ENCODE measurements around the gene TAS2R14.

TAS2R14 gene

DNA sequence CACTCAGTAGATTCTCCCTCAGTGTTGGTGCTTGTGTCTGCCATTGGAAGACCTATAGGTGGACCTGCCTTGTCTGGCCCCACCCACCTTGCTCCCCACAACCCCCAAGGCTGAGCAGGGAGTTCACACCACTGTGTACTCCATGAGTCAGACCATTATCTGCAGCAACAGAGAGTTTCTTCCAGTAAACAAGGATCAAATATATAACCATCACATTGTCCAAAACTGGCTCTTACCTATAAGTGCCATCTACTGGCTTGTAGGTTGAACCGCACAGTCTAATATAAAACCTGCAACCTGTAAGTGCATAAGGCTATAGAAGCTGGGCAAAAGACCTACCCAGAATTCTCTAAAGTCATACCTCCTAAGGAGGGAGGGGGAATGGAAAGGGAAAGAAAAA, 37.6 kb downstream of the TAS2R14 start:
- no peak overlapping the region for H3K27ac ChIP-seq (ENCODE audit: low read length)
- H3K4me2 ChIP-seq (ENCODE audit: insufficient read depth, low read length), result no peak overlapping the region
- TF ChIP-seq, protein P1, sequence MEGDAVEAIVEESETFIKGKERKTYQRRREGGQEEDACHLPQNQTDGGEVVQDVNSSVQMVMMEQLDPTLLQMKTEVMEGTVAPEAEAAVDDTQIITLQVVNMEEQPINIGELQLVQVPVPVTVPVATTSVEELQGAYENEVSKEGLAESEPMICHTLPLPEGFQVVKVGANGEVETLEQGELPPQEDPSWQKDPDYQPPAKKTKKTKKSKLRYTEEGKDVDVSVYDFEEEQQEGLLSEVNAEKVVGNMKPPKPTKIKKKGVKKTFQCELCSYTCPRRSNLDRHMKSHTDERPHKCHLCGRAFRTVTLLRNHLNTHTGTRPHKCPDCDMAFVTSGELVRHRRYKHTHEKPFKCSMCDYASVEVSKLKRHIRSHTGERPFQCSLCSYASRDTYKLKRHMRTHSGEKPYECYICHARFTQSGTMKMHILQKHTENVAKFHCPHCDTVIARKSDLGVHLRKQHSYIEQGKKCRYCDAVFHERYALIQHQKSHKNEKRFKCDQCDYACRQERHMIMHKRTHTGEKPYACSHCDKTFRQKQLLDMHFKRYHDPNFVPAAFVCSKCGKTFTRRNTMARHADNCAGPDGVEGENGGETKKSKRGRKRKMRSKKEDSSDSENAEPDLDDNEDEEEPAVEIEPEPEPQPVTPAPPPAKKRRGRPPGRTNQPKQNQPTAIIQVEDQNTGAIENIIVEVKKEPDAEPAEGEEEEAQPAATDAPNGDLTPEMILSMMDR (IDR thresholded peaks at IDR 0.05; ENCODE audit: borderline replicate concordance, extremely low read depth, low read length, poor library complexity, severe bottlenecking), result peak; percentile 11
- TF ChIP-seq EZH2 (IDR thresholded peaks at IDR 0.05; ENCODE audit: borderline replicate concordance, low read depth, low read length, severe bottlenecking), result no peak
- DNase-seq (no peak), ATAC-seq (ENCODE audit: insufficient read depth, low read depth) (no peak)
- H3K9me3 ChIP-seq (ENCODE audit: insufficient read depth, low read length, severe bottlenecking), result peaks cover 26% of the 10 kb centered on the region
- H3K36me3 ChIP-seq (ENCODE audit: insufficient read depth, low read length), result peaks cover 13% of the 10 kb centered on the region; the same call in 1 of the 2 replicates
- no peak overlapping the region for H3K9ac ChIP-seq (ENCODE audit: low read depth, low read length)
- H4K20me1 ChIP-seq (ENCODE audit: insufficient read depth, low read length), result no peaks in the 10 kb centered on the region
- H3K4me1 ChIP-seq (ENCODE audit: insufficient read depth, low read length), result no peaks in the 10 kb centered on the region
- no peak overlapping the region for H3K4me3 ChIP-seq (ENCODE audit: low read depth in 1 of 2, low read length in 2 of 2)
- H3K79me2 ChIP-seq (ENCODE audit: insufficient read depth, low read length), result no peaks in the 10 kb centered on the region; the same call in 1 of the 2 replicates
- no peak overlapping the region for H2AFZ ChIP-seq (ENCODE audit: low read depth, low read length)
- H3K27me3 ChIP-seq (ENCODE audit: insufficient read depth, low read length, poor library complexity), result no peaks in the 10 kb centered on the region

DNA sequence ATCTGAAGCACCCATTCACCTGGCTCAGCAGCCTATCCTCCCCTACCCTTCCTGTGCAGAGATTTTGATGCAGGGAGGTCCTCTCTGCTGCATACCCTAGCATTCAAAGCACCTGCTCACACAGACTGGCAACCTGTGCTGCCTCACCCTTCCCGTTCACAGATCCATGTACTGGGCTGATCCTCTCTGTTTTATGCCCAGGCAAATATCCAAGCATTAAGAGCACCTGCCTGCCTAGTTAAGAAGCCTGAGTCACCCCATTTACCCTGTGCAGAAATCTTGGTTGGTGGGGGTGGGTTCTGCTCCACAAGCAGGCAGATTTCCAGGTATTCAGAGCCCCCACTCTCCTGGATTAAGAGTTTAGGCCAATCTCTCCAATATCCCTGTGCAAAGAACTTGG, 38.1 kb downstream of the TAS2R14 start:
- ATAC-seq (ENCODE audit: insufficient read depth, low read depth) (no peak), DNase-seq (no peak)
- peaks cover 13% of the 10 kb centered on the region; the same call in 1 of the 2 replicates for H3K36me3 ChIP-seq (ENCODE audit: insufficient read depth, low read length)
- H2AFZ ChIP-seq (ENCODE audit: low read depth, low read length), result no peak overlapping the region
- no peak overlapping the region for H3K27ac ChIP-seq (ENCODE audit: low read length)
- TF ChIP-seq EZH2 (IDR thresholded peaks at IDR 0.05; ENCODE audit: borderline replicate concordance, low read depth, low read length, severe bottlenecking), result no peak
- no peak overlapping the region for H3K4me2 ChIP-seq (ENCODE audit: insufficient read depth, low read length)
- H3K79me2 ChIP-seq (ENCODE audit: insufficient read depth, low read length), result no peaks in the 10 kb centered on the region; the same call in 1 of the 2 replicates
- H3K9ac ChIP-seq (ENCODE audit: low read depth, low read length), result no peak overlapping the region
- no peaks in the 10 kb centered on the region for H3K4me1 ChIP-seq (ENCODE audit: insufficient read depth, low read length)
- no peaks in the 10 kb centered on the region for H3K27me3 ChIP-seq (ENCODE audit: insufficient read depth, low read length, poor library complexity)
- H3K9me3 ChIP-seq (ENCODE audit: insufficient read depth, low read length, severe bottlenecking), result peaks cover 26% of the 10 kb centered on the region
- H3K4me3 ChIP-seq (ENCODE audit: low read depth in 1 of 2, low read length in 2 of 2), result no peak overlapping the region
- H4K20me1 ChIP-seq (ENCODE audit: insufficient read depth, low read length), result no peaks in the 10 kb centered on the region

DNA sequence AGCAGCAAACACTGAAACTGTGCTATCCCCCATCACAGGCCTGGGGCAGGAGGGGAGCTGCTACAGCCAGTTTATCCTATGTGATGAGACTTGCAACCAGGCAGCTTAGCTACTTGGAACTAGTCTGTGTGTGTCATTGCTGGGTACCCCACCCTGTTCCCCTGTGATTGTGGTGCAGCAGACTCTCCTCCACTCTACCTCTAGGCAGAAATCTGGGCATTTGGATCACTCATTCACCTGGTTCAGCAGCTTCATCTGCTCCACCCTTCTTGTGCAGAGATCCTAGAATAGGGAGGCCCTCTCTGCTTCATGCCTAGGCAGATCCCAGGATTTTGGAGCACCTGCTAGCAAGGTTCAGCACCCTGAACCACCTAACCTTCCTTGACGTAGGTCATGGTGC, 38.5 kb downstream of the TAS2R14 start:
- DNase-seq (no peak), ATAC-seq (ENCODE audit: insufficient read depth, low read depth) (no peak)
- Histone ChIP-seq H3K4me3 (ENCODE audit: low read depth in 1 of 2, low read length in 2 of 2) (no peak overlapping the region), H3K27me3 (ENCODE audit: insufficient read depth, low read length, poor library complexity) (no peaks in the 10 kb centered on the region), H3K36me3 (ENCODE audit: insufficient read depth, low read length) (peaks cover 13% of the 10 kb centered on the region; the same call in 1 of the 2 replicates), H3K4me1 (ENCODE audit: insufficient read depth, low read length) (no peaks in the 10 kb centered on the region), H3K9me3 (ENCODE audit: insufficient read depth, low read length, severe bottlenecking) (peaks cover 26% of the 10 kb centered on the region), H3K4me2 (ENCODE audit: insufficient read depth, low read length) (no peak overlapping the region), H3K9ac (ENCODE audit: low read depth, low read length) (no peak overlapping the region), H2AFZ (ENCODE audit: low read depth, low read length) (no peak overlapping the region), H3K79me2 (ENCODE audit: insufficient read depth, low read length) (no peaks in the 10 kb centered on the region; the same call in 1 of the 2 replicates), H4K20me1 (ENCODE audit: insufficient read depth, low read length) (no peaks in the 10 kb centered on the region), H3K27ac (ENCODE audit: low read length) (no peak overlapping the region)
- no peak for TF ChIP-seq EZH2 (IDR thresholded peaks at IDR 0.05; ENCODE audit: borderline replicate concordance, low read depth, low read length, severe bottlenecking)

DNA sequence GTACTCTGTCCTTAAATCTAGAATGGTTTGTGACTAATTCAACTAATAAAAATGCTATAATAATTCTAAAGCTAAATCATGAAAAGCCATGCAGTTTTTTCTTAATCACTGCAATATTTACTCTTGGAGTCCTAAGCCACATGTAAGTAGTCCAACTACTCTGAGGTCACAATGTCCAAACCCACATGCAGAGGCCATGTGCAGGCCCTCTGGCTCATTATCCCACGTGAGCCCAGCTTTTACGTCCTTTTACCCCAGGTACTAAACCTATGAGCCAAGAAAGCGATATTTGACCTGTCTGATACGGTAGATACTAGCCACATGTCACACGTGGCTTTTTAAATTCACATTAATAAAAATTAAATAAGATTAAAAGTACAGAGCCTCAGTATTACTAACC, 42.2 kb downstream of the TAS2R14 start:
- H3K4me3 ChIP-seq (ENCODE audit: low read depth in 1 of 2, low read length in 2 of 2), result no peak overlapping the region
- peaks cover 10% of the 10 kb centered on the region; the same call in 1 of the 2 replicates for H3K36me3 ChIP-seq (ENCODE audit: insufficient read depth, low read length)
- no peaks in the 10 kb centered on the region for H4K20me1 ChIP-seq (ENCODE audit: insufficient read depth, low read length)
- no peaks in the 10 kb centered on the region for H3K79me2 ChIP-seq (ENCODE audit: insufficient read depth, low read length)
- no peak overlapping the region for H3K27ac ChIP-seq (ENCODE audit: low read length)
- no peaks in the 10 kb centered on the region for H3K9me3 ChIP-seq (ENCODE audit: insufficient read depth, low read length, severe bottlenecking)
- ATAC-seq (ENCODE audit: insufficient read depth, low read depth), result no peak
- H2AFZ ChIP-seq (ENCODE audit: low read depth, low read length), result no peak overlapping the region
- no peaks in the 10 kb centered on the region for H3K27me3 ChIP-seq (ENCODE audit: insufficient read depth, low read length, poor library complexity)
- no peak overlapping the region for H3K4me2 ChIP-seq (ENCODE audit: insufficient read depth, low read length)
- no peak for DNase-seq
- H3K4me1 ChIP-seq (ENCODE audit: insufficient read depth, low read length), result no peaks in the 10 kb centered on the region
- TF ChIP-seq EZH2 (IDR thresholded peaks at IDR 0.05; ENCODE audit: borderline replicate concordance, low read depth, low read length, severe bottlenecking), result no peak
- TF ChIP-seq, protein P1 (IDR thresholded peaks at IDR 0.05; ENCODE audit: borderline replicate concordance, extremely low read depth, low read length, poor library complexity, severe bottlenecking), result no peak
- H3K9ac ChIP-seq (ENCODE audit: low read depth, low read length), result no peak overlapping the region

Data from DND-41 (cell line).